RPMI8226 (cell line): Measurements from ENCODE around the gene SEMA5A.
"Not testable (repeated sequence)": the region's sequence is repeated elsewhere in the genome, so short reads cannot be mapped to it uniquely, and the experiment has no call there.

Experiments
- DNase-seq: peaks from one replicate; pipeline ENCODE4 v3.0.0-alpha.2; 2015

The SEMA5A gene

GRCh38 chr5:9431496-9432258 is 114.2 kb downstream of the SEMA5A start:
- DNase-seq: no peak

GRCh38 chr5:9431151-9431495 is 114.8 kb downstream of the SEMA5A start:
- DNase-seq: no peak

- DNase-seq: no peak
Measured at GRCh38 chr5:9430306-9430705, 115.6 kb downstream of the SEMA5A start.

- DNase-seq: no peak
Measured at GRCh38 chr5:9429691-9430215, 116.1 kb downstream of the SEMA5A start.

- DNase-seq: peak; percentile 13
Measured at GRCh38 chr5:9428272-9428671, 117.6 kb downstream of the SEMA5A start.

- no peak for DNase-seq
Measured at GRCh38 chr5:9425710-9426109, 120.2 kb downstream of the SEMA5A start.

- no peak for DNase-seq
Measured at GRCh38 chr5:9423571-9423970, 122.3 kb downstream of the SEMA5A start.

GRCh38 chr5:9421884-9422283 is 124.0 kb downstream of the SEMA5A start:
- DNase-seq: peak; percentile 69

GRCh38 chr5:9419794-9420193 is 126.1 kb downstream of the SEMA5A start:
- DNase-seq: no peak

- DNase-seq: no peak
Measured at GRCh38 chr5:9415566-9415965, 130.3 kb downstream of the SEMA5A start.

- DNase-seq: no peak
Measured at GRCh38 chr5:9415091-9415490, 130.8 kb downstream of the SEMA5A start.

- DNase-seq: no peak
Measured at GRCh38 chr5:9411142-9411541, 134.7 kb downstream of the SEMA5A start.

GRCh38 chr5:9409413-9409960 is 136.4 kb downstream of the SEMA5A start:
- no peak for DNase-seq

- DNase-seq: no peak
Measured at GRCh38 chr5:9408964-9409363, 136.9 kb downstream of the SEMA5A start.

GRCh38 chr5:9405196-9405754 is 140.6 kb downstream of the SEMA5A start:
- no peak for DNase-seq

- no peak for DNase-seq
Measured at GRCh38 chr5:9401786-9402472, 143.9 kb downstream of the SEMA5A start.

- not testable (repeated sequence) for DNase-seq
Measured at GRCh38 chr5:9399783-9400182, 146.1 kb downstream of the SEMA5A start.

- DNase-seq: no peak
Measured at GRCh38 chr5:9399094-9399493, 146.8 kb downstream of the SEMA5A start.

- DNase-seq: no peak
Measured at GRCh38 chr5:9398227-9398626, 147.6 kb downstream of the SEMA5A start.

- DNase-seq: no peak
Measured at GRCh38 chr5:9396285-9396770, 149.5 kb downstream of the SEMA5A start.

GRCh38 chr5:9395706-9396105 is 150.2 kb downstream of the SEMA5A start:
- no peak for DNase-seq

GRCh38 chr5:9394221-9394620 is 151.7 kb downstream of the SEMA5A start:
- no peak for DNase-seq

GRCh38 chr5:9392625-9393024 is 153.2 kb downstream of the SEMA5A start:
- DNase-seq: no peak

- no peak for DNase-seq
Measured at GRCh38 chr5:9391080-9391479, 154.8 kb downstream of the SEMA5A start.
